T47D (cell line): ENCODE measurements around the gene ATP9A.
A peak's percentile ranks its signal among the peaks of the same experiment; 100 is the strongest.
"Not testable (repeated sequence)": the region's sequence is repeated elsewhere in the genome, so short reads cannot be mapped to it uniquely, and the experiment has no call there.

Source experiments
- DNase-seq, 2 experiments: peaks; one replicate each; pipeline versions ENCODE4 v3.0.0 to v3.0.0-alpha.2; 2011 to 2012; ENCODE audit warnings: low read depth in 1 of 2, low spot score in 1 of 2
- JUND ChIP-seq: IDR thresholded peaks from 2 replicates; pipeline ENCODE4 v1.6.1; 2012; ENCODE audit warnings: low read depth
- in situ Hi-C: cut with HindIII; loops from 2 replicates; pipeline ENCODE4 v1.10.0; 2016; ENCODE audit warnings: low sequenced_read_pairs, low pct_unique_long_range_greater_than_20kb

The ATP9A gene

GRCh38 chr20:51654495-51654894 lies 113.7 kb downstream of the ATP9A start:
- no peak for TF ChIP-seq JUND
- DNase-seq: no peak
- in situ Hi-C loops: no loop called here

- TF ChIP-seq JUND: no peak
- in situ Hi-C loops: no loop called here
- DNase-seq: peak; percentile 47 to 61
Observed at GRCh38 chr20:51654060-51654459, 114.1 kb downstream of the ATP9A start.

GRCh38 chr20:51653226-51653625 lies 115.0 kb downstream of the ATP9A start:
- TF ChIP-seq JUND: no peak
- in situ Hi-C loops: no loop called here
- DNase-seq: no peak

GRCh38 chr20:51651921-51652549 lies 116.2 kb downstream of the ATP9A start:
- no peak for TF ChIP-seq JUND
- in situ Hi-C loops: no loop called here
- no peak for DNase-seq

GRCh38 chr20:51650685-51651134 lies 117.5 kb downstream of the ATP9A start:
- no peak for DNase-seq
- no peak for TF ChIP-seq JUND

GRCh38 chr20:51648571-51648947 lies 119.6 kb downstream of the ATP9A start:
- no peak for DNase-seq
- in situ Hi-C loops: no loop called here

More at GRCh38 chr20:51650685-51651134, 117.5 kb downstream of the ATP9A start:
- in situ Hi-C loops: no loop called here

GRCh38 chr20:51647674-51648570 lies 120.3 kb downstream of the ATP9A start:
- in situ Hi-C loops: no loop called here
- TF ChIP-seq JUND: no peak
- DNase-seq: no peak

More at GRCh38 chr20:51648571-51648947, 119.6 kb downstream of the ATP9A start:
- no peak for TF ChIP-seq JUND

GRCh38 chr20:51643810-51644209 lies 124.4 kb downstream of the ATP9A start:
- in situ Hi-C loops, DNase-seq: not testable (repeated sequence)

GRCh38 chr20:51643390-51643789 lies 124.8 kb downstream of the ATP9A start:
- DNase-seq: no peak
- no peak for TF ChIP-seq JUND

GRCh38 chr20:51641866-51642265 lies 126.3 kb downstream of the ATP9A start:
- no peak for TF ChIP-seq JUND
- in situ Hi-C loops: no loop called here
- DNase-seq: no peak

More at GRCh38 chr20:51643390-51643789, 124.8 kb downstream of the ATP9A start:
- in situ Hi-C loops: no loop called here

GRCh38 chr20:51640743-51641142 lies 127.4 kb downstream of the ATP9A start:
- in situ Hi-C loops: no loop called here
- DNase-seq: no peak
- no peak for TF ChIP-seq JUND

GRCh38 chr20:51639206-51639832 lies 128.9 kb downstream of the ATP9A start:
- in situ Hi-C loops: no loop called here
- DNase-seq: peak; percentile 57 to 73
- TF ChIP-seq JUND: no peak

GRCh38 chr20:51637241-51637640 lies 130.9 kb downstream of the ATP9A start:
- in situ Hi-C loops: no loop called here
- TF ChIP-seq JUND: no peak
- DNase-seq: no peak
